ENCODE results near the gene UBASH3B.
A peak's percentile ranks its signal among the peaks of the same experiment; 100 is the strongest.

UBASH3B gene

GRCh38 chr11:122757201-122757600 is 101.7 kb downstream of the UBASH3B start:
- ChIA-PET CTCF (interaction anchor here (1.6 kb wide), 1 partner anchor 96 kb away, joined by 5 read pairs; no protein-coding TSS in a partner anchor), POLR2A (ENCODE audit: low non-redundant PET) (interaction anchor here (0.6 kb wide), 1 partner anchor 35 kb away, joined by 3 read pairs; no protein-coding TSS in a partner anchor)
- H3K27ac ChIP-seq: no peak overlapping the region
- DNase-seq (ENCODE audit: low spot score): no peak
- no peak for TF ChIP-seq CTCF (conservative IDR thresholded peaks at IDR 0.05; ENCODE audit: low read depth)

- DNase-seq (ENCODE audit: low spot score): no peak
- ChIA-PET CTCF (no interaction called here), POLR2A (ENCODE audit: low non-redundant PET) (no interaction called here)
- TF ChIP-seq CTCF (conservative IDR thresholded peaks at IDR 0.05; ENCODE audit: low read depth): no peak
- no peak overlapping the region for H3K27ac ChIP-seq
These were observed 102.8 kb downstream of the UBASH3B start for GRCh38 chr11:122758339-122758738.

GRCh38 chr11:122758974-122759373 is 103.5 kb downstream of the UBASH3B start:
- peak; percentile 25 for DNase-seq (ENCODE audit: low spot score)
- TF ChIP-seq CTCF (conservative IDR thresholded peaks at IDR 0.05; ENCODE audit: low read depth): no peak
- H3K27ac ChIP-seq: peak overlapping the region; percentile 32; the same call in 1 of the 2 replicates
- ChIA-PET POLR2A (ENCODE audit: low non-redundant PET) (no interaction called here), CTCF (interaction anchor here (0.6 kb wide), 1 partner anchor 103 kb away, joined by 3 read pairs; no protein-coding TSS in a partner anchor)

- CTCF ChIA-PET: no interaction called here
- no peak overlapping the region for H3K27ac ChIP-seq
These were observed 107.6 kb downstream of the UBASH3B start for GRCh38 chr11:122763108-122763507.

GRCh38 chr11:122764371-122765090 is 109.0 kb downstream of the UBASH3B start:
- no peak for DNase-seq (ENCODE audit: low spot score)
- ChIA-PET POLR2A (ENCODE audit: low non-redundant PET) (no interaction called here), CTCF (interaction anchor here (0.5 to 0.7 kb wide), 2 partner anchors 121 to 125 kb away, joined by 3 read pairs; no protein-coding TSS in a partner anchor)
- H3K27ac ChIP-seq: no peak overlapping the region
- no peak for TF ChIP-seq CTCF (conservative IDR thresholded peaks at IDR 0.05; ENCODE audit: low read depth)

More at GRCh38 chr11:122763108-122763507, 107.6 kb downstream of the UBASH3B start:
- no peak for TF ChIP-seq CTCF (conservative IDR thresholded peaks at IDR 0.05; ENCODE audit: low read depth)
- POLR2A ChIA-PET (ENCODE audit: low non-redundant PET): no interaction called here
- no peak for DNase-seq (ENCODE audit: low spot score)

GRCh38 chr11:122765487-122766131 is 110.1 kb downstream of the UBASH3B start:
- CTCF ChIA-PET: interaction anchor here (0.6 to 0.7 kb wide), 3 partner anchors 12 to 126 kb away, joined by 3 to 4 read pairs (median 3); no protein-coding TSS in a partner anchor
- H3K27ac ChIP-seq: no peak overlapping the region
- no peak for DNase-seq (ENCODE audit: low spot score)
- no peak for TF ChIP-seq CTCF (conservative IDR thresholded peaks at IDR 0.05; ENCODE audit: low read depth)
- POLR2A ChIA-PET (ENCODE audit: low non-redundant PET): no interaction called here
